HepG2 (cell line): ENCODE data around the gene CHST11. TPM values are rescaled to one million over a fixed set of nuclear protein-coding genes. Genes with fewer than 3 reads are reported as not detected.

Experiments
- ATAC-seq: fragments of 200-7000 bp; cut with Tn5 transposase; 3 replicates; pipeline ENCODE4 v1.9.1; 2020; ENCODE audit warnings: mild to moderate bottlenecking, moderate library complexity
- BruUV-seq: library from RNA; stranded (reverse); fragments of 400-500 nt; replicated peaks from 2 replicates; lab custom pipeline; 2021; lab: Mats Ljungman, UMichigan
- CTCF ChIA-PET: fragments of 300-600 bp; formaldehyde crosslinking; extraction: SDS; loops from one replicate; lab custom pipeline; 2021; ENCODE audit warnings: low total read pairs, inconsistent platforms, low intra/inter-chr PET ratio; lab: Yijun Ruan, JAX
- POLR2A ChIA-PET: fragments of 350-600 bp; sonication (Branson Sonifier 250); formaldehyde crosslinking; loops from one replicate; lab custom pipeline; 2020; ENCODE audit warnings: antibody characterized with exemption, inconsistent platforms; lab: Yijun Ruan, JAX
- DNase-seq: peaks from one replicate; pipeline ENCODE4 v3.0.0-alpha.2; 2015; ENCODE audit warnings: low spot score
- FAIRE-seq: peaks from 3 replicates; lab custom pipeline; 2011; peaks lifted over from hg19 to GRCh38; lab: Jason Lieb, UNC
- H2AFZ ChIP-seq: one replicate; pipeline ENCODE4 v1.6.1; 2011; ENCODE audit warnings: low read length, inconsistent platforms
- H3K27ac ChIP-seq: fragments of 300-600 bp; 3 replicates; pipeline ENCODE4 v1.8.0; 2011; ENCODE audit warnings: mixed run types, mild to moderate bottlenecking, mixed read lengths, low read length, inconsistent platforms; ENCODE audit not compliant: insufficient read depth; ENCODE audit errors: extremely low read length
- H3K27me3 ChIP-seq, 2 experiments: fragments of 200-600 bp in 1 of 2; 2 replicates in 1 of 2; 3 replicates in 1 of 2; pipeline versions ENCODE4 v1.6.0 to v1.8.0; 2011; ENCODE audit warnings: low read length in 2 of 2, mild to moderate bottlenecking in 2 of 2, moderate library complexity in 2 of 2, inconsistent platforms in 1 of 2; ENCODE audit not compliant: insufficient read depth in 2 of 2, control insufficient read depth in 1 of 2
- H3K36me3 ChIP-seq, 2 experiments: fragments of 200-600 bp in 1 of 2; replicated peaks in 1 of 2; 2 replicates in 1 of 2; 3 replicates in 1 of 2; pipeline versions ENCODE4 v1.5.1 to v1.8.0; 2011; ENCODE audit warnings: low read length in 2 of 2, inconsistent platforms in 1 of 2; ENCODE audit not compliant: insufficient read depth in 2 of 2, control insufficient read depth in 1 of 2
- H3K4me1 ChIP-seq: 2 replicates; pipeline ENCODE4 v1.5.1; 2012; ENCODE audit warnings: low read length, inconsistent platforms; ENCODE audit not compliant: insufficient read depth
- H3K4me2 ChIP-seq: 2 replicates; pipeline ENCODE4 v1.6.0; 2011; ENCODE audit warnings: low read depth, low read length, inconsistent platforms
- H3K4me3 ChIP-seq, 3 experiments: fragments of 200-600 bp in 1 of 3; sonication (generic), shearing (Covaris generic) in 1 of 3; replicated peaks in 1 of 3; 2 replicates each; pipeline ENCODE4 v1.5.1; 2011 to 2016; ENCODE audit warnings: low read length in 3 of 3, inconsistent platforms in 2 of 3, low read depth in 2 of 3, mild to moderate bottlenecking in 2 of 3, control low read depth in 1 of 3, mixed read lengths in 1 of 3; ENCODE audit not compliant: insufficient read depth in 1 of 3
- H3K79me2 ChIP-seq: one replicate; pipeline ENCODE4 v1.6.1; 2011; ENCODE audit warnings: low read length, inconsistent platforms; ENCODE audit not compliant: insufficient read depth
- H3K9ac ChIP-seq: 2 replicates; pipeline ENCODE4 v1.6.0; 2011; ENCODE audit warnings: mild to moderate bottlenecking, low read depth, low read length, inconsistent platforms; ENCODE audit not compliant: insufficient read depth
- H3K9me3 ChIP-seq: 2 replicates; pipeline ENCODE4 v1.5.1; 2012; ENCODE audit warnings: mild to moderate bottlenecking, low read length
- H4K20me1 ChIP-seq: 2 replicates; pipeline ENCODE4 v1.6.0; 2011; ENCODE audit warnings: inconsistent platforms, mild to moderate bottlenecking, low read length, moderate library complexity; ENCODE audit not compliant: insufficient read depth
- CAMTA2 ChIP-seq: sonication (generic); formaldehyde crosslinking; IDR thresholded peaks from 2 replicates; pipeline ENCODE4 v1.4.0; 2020; ENCODE audit warnings: mild to moderate bottlenecking, missing genetic modification reagents, borderline replicate concordance
- FOXK2 ChIP-seq: fragments of 450-650 bp; IDR thresholded peaks from 2 replicates; pipeline ENCODE4 v1.6.1; 2016
- HCFC1 ChIP-seq: fragments of 150-350 bp; IDR thresholded peaks from 2 replicates; pipeline ENCODE4 v1.6.1; 2014; ENCODE audit warnings: low read depth, low read length
- HOXA9 ChIP-seq: sonication (generic); formaldehyde crosslinking; IDR thresholded peaks from 2 replicates; pipeline ENCODE4 v1.8.1; 2022; ENCODE audit warnings: missing genetic modification reagents, mild to moderate bottlenecking, moderate library complexity, borderline replicate concordance
- PPARG ChIP-seq: conservative IDR thresholded peaks from 2 replicates; pipeline ENCODE4 v1.6.1; 2016; ENCODE audit warnings: missing biosample characterization, missing genetic modification reagents
- SNRNP70 ChIP-seq: fragments of 200-400 bp; formaldehyde crosslinking; IDR thresholded peaks from 2 replicates; pipeline ENCODE4 v1.6.1; 2017; ENCODE audit warnings: mild to moderate bottlenecking, low read depth, low read length, moderate library complexity
- ZNF546 ChIP-seq: sonication (generic); formaldehyde crosslinking; conservative IDR thresholded peaks from 2 replicates; pipeline ENCODE4 v1.8.1; 2023; ENCODE audit warnings: mild to moderate bottlenecking, missing genetic modification reagents
- ZNF552 ChIP-seq: sonication (generic); formaldehyde crosslinking; IDR thresholded peaks from 2 replicates; pipeline ENCODE4 v1.9.0; 2022; ENCODE audit warnings: missing genetic modification reagents, mild to moderate bottlenecking, borderline replicate concordance
- ZNF576 ChIP-seq: sonication (generic); formaldehyde crosslinking; IDR thresholded peaks from 2 replicates; pipeline ENCODE4 v1.4.0; 2020; ENCODE audit warnings: mild to moderate bottlenecking, missing genetic modification reagents
- ZNF761 ChIP-seq: sonication (generic); formaldehyde crosslinking; conservative IDR thresholded peaks from 2 replicates; pipeline ENCODE4 v1.4.0; 2020; ENCODE audit warnings: mild to moderate bottlenecking, missing genetic modification reagents
- ZNF775 ChIP-seq: sonication (generic); formaldehyde crosslinking; IDR thresholded peaks from 2 replicates; pipeline ENCODE4 v1.4.0; 2020; ENCODE audit warnings: missing genetic modification reagents, mild to moderate bottlenecking, moderate library complexity, borderline replicate concordance
- WGBS: methylation state at CpG from one replicate; pipeline ENCODE4 v1.1.6; 2017; ENCODE audit warnings: low lambda C conversion rate; 5-methylcytosine and 5-hydroxymethylcytosine counted together
- in situ Hi-C: cut with HindIII; loops from 2 replicates; pipeline ENCODE4 v1.10.0; 2017; ENCODE audit warnings: low pct_unique_long_range_greater_than_20kb; ENCODE audit not compliant: extremely low pct_ligation_motif_present
- intact Hi-C: fragments of 100-400 bp; cut with micrococcal nuclease; formaldehyde crosslinking; loops from one replicate; pipeline ENCODE4 v1.10.0; 2022; ENCODE audit not compliant: unreplicated experiment
- polyA plus RNA-seq, 8 experiments: library from polyadenylated mRNA; depleted of rRNA in 3 of 8; stranded (reverse) in 7 of 8; unstranded in 1 of 8; fragments of >200 nt; fragmentation: Illumina TruSeq in 4 of 8; extraction: Trizol in 4 of 8; gene quantifications; 2 replicates each; pipeline versions ENCODE4 v1.2.1 to v1.2.3, GENCODE V29; 2011 to 2016; ENCODE audit warnings: low read depth in 4 of 8, missing spikeins in 1 of 8, mixed read lengths in 1 of 8; ENCODE audit not compliant: insufficient read depth in 1 of 8
- total RNA-seq, 5 experiments: library from RNA; depleted of rRNA; stranded (reverse); fragments of >200 nt; fragmentation: Illumina TruSeq; extraction: Trizol; gene quantifications; 2 replicates each; pipeline ENCODE4 v1.2.3, GENCODE V29; 2016; ENCODE audit warnings: low read depth in 1 of 5

The CHST11 gene
- total and polyA plus RNA-seq, 2 of the 13 experiments (the other 11 are each of a cell fraction or from before 2014, with no cell fraction given), result 0.15 TPM; not detected in 1

- 0% methylated on average over 1 of the region's 1 CpG for WGBS
- FAIRE-seq (no peak), ATAC-seq (no peak), DNase-seq (no peak)
- Histone ChIP-seq H2AFZ (no peak overlapping the region), H3K9me3 (no peaks in the 10 kb centered on the region), H3K36me3 (no peaks in the 10 kb centered on the region), H4K20me1 (no peaks in the 10 kb centered on the region), H3K79me2 (no peaks in the 10 kb centered on the region), H3K4me1 (no peaks in the 10 kb centered on the region), H3K4me3 (no peak overlapping the region), H3K27me3 (peaks cover 3 to 18% of the 10 kb centered on the region in 2 experiments; a peak in 3 of 5 replicates), H3K9ac (no peak overlapping the region), H3K27ac (no peak overlapping the region), H3K4me2 (no peak overlapping the region)
- ChIA-PET POLR2A (no interaction called here), CTCF (no interaction called here)
- BruUV-seq, result no TSS peak
- intact Hi-C loops (no loop called here), in situ Hi-C loops (no loop called here)
- TF ChIP-seq FOXK2 (no peak), PPARG (no peak), CAMTA2 (CRISPR knock-in tag) (no peak), HOXA9 (CRISPR knock-in tag) (no peak), HCFC1 (no peak), ZNF546 (CRISPR knock-in tag) (no peak), ZNF576 (no peak)
Observed at GRCh38 chr12:104684884-104685283, 228.1 kb downstream of the CHST11 start.

GRCh38 chr12:104685366-104685765 is 228.6 kb downstream of the CHST11 start:
- 41% methylated on average over 2 of the region's 2 CpGs for WGBS
- intact Hi-C loops (no loop called here), in situ Hi-C loops (no loop called here)
- BruUV-seq, result no TSS peak
- H2AFZ ChIP-seq, result no peak overlapping the region
- H3K9me3 ChIP-seq, result no peaks in the 10 kb centered on the region
- H3K4me1 ChIP-seq, result no peaks in the 10 kb centered on the region
- ChIA-PET POLR2A (no interaction called here), CTCF (no interaction called here)
- ATAC-seq, result no peak
- no peak overlapping the region for H3K9ac ChIP-seq
- no peak overlapping the region for H3K4me3 ChIP-seq
- H3K27ac ChIP-seq, result no peak overlapping the region
- no peak for FAIRE-seq
- no peaks in the 10 kb centered on the region for H4K20me1 ChIP-seq
- H3K79me2 ChIP-seq, result no peaks in the 10 kb centered on the region
- no peak overlapping the region for H3K4me2 ChIP-seq
- no peak for DNase-seq
- peaks cover 3 to 15% of the 10 kb centered on the region in 2 experiments; a peak in 3 of 5 replicates for H3K27me3 ChIP-seq
- H3K36me3 ChIP-seq, result no peaks in the 10 kb centered on the region
- no peak for TF ChIP-seq ZNF552 (CRISPR knock-in tag)
- no peak for TF ChIP-seq SNRNP70
- TF ChIP-seq ZNF775, result no peak
- TF ChIP-seq ZNF761, result no peak
